ENCODE data around the gene RSPH6A. TPM values are rescaled to one million over a fixed set of nuclear protein-coding genes. Genes with fewer than 3 reads are reported as not detected.

RSPH6A gene
- total RNA-seq, 1 experiment from 2014 or later = 0.39 TPM

DNA sequence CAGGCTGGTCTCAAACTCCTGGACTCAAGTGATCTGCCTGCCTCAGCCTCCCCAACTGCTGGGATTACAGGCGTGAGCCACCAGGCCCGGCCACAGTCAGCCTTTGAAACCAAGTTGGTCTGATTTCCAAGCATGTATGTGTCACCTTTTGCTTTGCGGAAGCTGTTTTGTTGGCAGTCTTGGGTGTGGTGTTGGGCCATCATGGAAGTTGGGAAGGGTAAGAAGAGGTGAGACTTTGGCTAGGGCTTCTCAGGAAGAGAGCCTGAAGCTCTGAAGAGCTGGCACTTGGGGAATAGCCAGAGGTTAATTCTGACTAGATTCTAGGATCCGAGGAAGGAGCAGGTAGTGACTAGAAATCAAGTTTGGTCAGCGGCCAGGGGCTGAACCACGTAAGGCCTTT is 2.8 kb downstream of the RSPH6A start (continued):
- TF ChIP-seq ZNF532 (CRISPR knock-in tag; IDR thresholded peaks at IDR 0.05; ENCODE audit: borderline replicate concordance) = no peak
- TF ChIP-seq, protein P1, sequence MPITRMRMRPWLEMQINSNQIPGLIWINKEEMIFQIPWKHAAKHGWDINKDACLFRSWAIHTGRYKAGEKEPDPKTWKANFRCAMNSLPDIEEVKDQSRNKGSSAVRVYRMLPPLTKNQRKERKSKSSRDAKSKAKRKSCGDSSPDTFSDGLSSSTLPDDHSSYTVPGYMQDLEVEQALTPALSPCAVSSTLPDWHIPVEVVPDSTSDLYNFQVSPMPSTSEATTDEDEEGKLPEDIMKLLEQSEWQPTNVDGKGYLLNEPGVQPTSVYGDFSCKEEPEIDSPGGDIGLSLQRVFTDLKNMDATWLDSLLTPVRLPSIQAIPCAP (CRISPR knock-in tag; IDR thresholded peaks at IDR 0.05) = no peak
- no peak for TF ChIP-seq MXD4 (CRISPR knock-in tag; IDR thresholded peaks at IDR 0.05; ENCODE audit: borderline replicate concordance)
- TF ChIP-seq, protein P2, sequence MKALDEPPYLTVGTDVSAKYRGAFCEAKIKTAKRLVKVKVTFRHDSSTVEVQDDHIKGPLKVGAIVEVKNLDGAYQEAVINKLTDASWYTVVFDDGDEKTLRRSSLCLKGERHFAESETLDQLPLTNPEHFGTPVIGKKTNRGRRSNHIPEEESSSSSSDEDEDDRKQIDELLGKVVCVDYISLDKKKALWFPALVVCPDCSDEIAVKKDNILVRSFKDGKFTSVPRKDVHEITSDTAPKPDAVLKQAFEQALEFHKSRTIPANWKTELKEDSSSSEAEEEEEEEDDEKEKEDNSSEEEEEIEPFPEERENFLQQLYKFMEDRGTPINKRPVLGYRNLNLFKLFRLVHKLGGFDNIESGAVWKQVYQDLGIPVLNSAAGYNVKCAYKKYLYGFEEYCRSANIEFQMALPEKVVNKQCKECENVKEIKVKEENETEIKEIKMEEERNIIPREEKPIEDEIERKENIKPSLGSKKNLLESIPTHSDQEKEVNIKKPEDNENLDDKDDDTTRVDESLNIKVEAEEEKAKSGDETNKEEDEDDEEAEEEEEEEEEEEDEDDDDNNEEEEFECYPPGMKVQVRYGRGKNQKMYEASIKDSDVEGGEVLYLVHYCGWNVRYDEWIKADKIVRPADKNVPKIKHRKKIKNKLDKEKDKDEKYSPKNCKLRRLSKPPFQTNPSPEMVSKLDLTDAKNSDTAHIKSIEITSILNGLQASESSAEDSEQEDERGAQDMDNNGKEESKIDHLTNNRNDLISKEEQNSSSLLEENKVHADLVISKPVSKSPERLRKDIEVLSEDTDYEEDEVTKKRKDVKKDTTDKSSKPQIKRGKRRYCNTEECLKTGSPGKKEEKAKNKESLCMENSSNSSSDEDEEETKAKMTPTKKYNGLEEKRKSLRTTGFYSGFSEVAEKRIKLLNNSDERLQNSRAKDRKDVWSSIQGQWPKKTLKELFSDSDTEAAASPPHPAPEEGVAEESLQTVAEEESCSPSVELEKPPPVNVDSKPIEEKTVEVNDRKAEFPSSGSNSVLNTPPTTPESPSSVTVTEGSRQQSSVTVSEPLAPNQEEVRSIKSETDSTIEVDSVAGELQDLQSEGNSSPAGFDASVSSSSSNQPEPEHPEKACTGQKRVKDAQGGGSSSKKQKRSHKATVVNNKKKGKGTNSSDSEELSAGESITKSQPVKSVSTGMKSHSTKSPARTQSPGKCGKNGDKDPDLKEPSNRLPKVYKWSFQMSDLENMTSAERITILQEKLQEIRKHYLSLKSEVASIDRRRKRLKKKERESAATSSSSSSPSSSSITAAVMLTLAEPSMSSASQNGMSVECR (CRISPR knock-in tag; IDR thresholded peaks at IDR 0.05; ENCODE audit: borderline replicate concordance) = no peak
- TF ChIP-seq ZNF425 (CRISPR knock-in tag; conservative IDR thresholded peaks at IDR 0.05) = no peak
- no peak for TF ChIP-seq ZNF671 (CRISPR knock-in tag; IDR thresholded peaks at IDR 0.05)
- TF ChIP-seq ZNF121 (CRISPR knock-in tag; IDR thresholded peaks at IDR 0.05) = no peak

GRCh38 chr19:45809643-45810159 is 5.4 kb downstream of the RSPH6A start:
- no peak for DNase-seq (ENCODE audit: low spot score)
- CTCF ChIA-PET = interaction anchor here (2.9 kb wide), 1 partner anchor 10 kb away, joined by 17 read pairs; no protein-coding TSS in a partner anchor
- peaks cover 19% of the 10 kb centered on the region for H3K4me1 Mint-ChIP-seq

More at GRCh38 chr19:45809643-45810159, 5.4 kb downstream of the RSPH6A start:
- Mint-ChIP-seq H3K4me3 (no peak overlapping the region), H3K27ac (peak overlapping the region; percentile 66), H3K36me3 (no peaks in the 10 kb centered on the region; the same call in 1 of the 2 replicates), H3K9me3 (no peaks in the 10 kb centered on the region), H3K27me3 (ENCODE audit: low read depth) (peaks cover 19% of the 10 kb centered on the region)
- peak; percentile 86 for TF ChIP-seq ZNF121 (CRISPR knock-in tag; IDR thresholded peaks at IDR 0.05)
- TF ChIP-seq, protein P3, sequence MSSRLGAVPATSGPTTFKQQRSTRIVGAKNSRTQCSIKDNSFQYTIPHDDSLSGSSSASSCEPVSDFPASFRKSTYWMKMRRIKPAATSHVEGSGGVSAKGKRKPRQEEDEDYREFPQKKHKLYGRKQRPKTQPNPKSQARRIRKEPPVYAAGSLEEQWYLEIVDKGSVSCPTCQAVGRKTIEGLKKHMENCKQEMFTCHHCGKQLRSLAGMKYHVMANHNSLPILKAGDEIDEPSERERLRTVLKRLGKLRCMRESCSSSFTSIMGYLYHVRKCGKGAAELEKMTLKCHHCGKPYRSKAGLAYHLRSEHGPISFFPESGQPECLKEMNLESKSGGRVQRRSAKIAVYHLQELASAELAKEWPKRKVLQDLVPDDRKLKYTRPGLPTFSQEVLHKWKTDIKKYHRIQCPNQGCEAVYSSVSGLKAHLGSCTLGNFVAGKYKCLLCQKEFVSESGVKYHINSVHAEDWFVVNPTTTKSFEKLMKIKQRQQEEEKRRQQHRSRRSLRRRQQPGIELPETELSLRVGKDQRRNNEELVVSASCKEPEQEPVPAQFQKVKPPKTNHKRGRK (CRISPR knock-in tag; IDR thresholded peaks at IDR 0.05; ENCODE audit: borderline replicate concordance) = no peak
- POLR2A ChIA-PET = no interaction called here
- ATAC-seq = peak; percentile 55; the same call in 1 of the 2 replicates

Data from WTC11 (cell line).